Small intestine (tissue), 7 donors: ENCODE measurements around the gene FRMD4B. TPM values are rescaled to one million over a fixed set of nuclear protein-coding genes. Genes with fewer than 3 reads are reported as not detected.

Experiments
- DNase-seq, 2 donors: peaks; one replicate each; pipeline versions ENCODE4 v3.0.0 to v3.0.0-alpha.2; 2013
- FAIRE-seq: peaks from 2 replicates; lab custom pipeline; 2012; peaks lifted over from hg19 to GRCh38; lab: Jason Lieb, UNC
- H3K27ac ChIP-seq, 3 donors: one replicate each; pipeline ENCODE4 v1.5.1; 2013; ENCODE audit warnings: low read length in 2 of 3, mild to moderate bottlenecking in 2 of 3, control low read depth in 1 of 3, inconsistent platforms in 1 of 3, low read depth in 1 of 3, moderate library complexity in 1 of 3
- H3K27me3 ChIP-seq, 3 donors: one replicate each; pipeline ENCODE4 v1.6.1; 2013; ENCODE audit warnings: low read length in 3 of 3, inconsistent platforms in 1 of 3; ENCODE audit not compliant: control insufficient read depth in 3 of 3, insufficient read depth in 3 of 3
- H3K36me3 ChIP-seq, 3 donors: one replicate each; pipeline ENCODE4 v1.6.1; 2013; ENCODE audit warnings: low read length in 3 of 3, inconsistent platforms in 1 of 3, low read depth in 1 of 3, mild to moderate bottlenecking in 1 of 3, moderate library complexity in 1 of 3; ENCODE audit not compliant: control insufficient read depth in 3 of 3, insufficient read depth in 2 of 3
- H3K4me1 ChIP-seq, 3 donors: one replicate each; pipeline ENCODE4 v1.6.1; 2013; ENCODE audit warnings: low read length in 2 of 3, inconsistent platforms in 1 of 3, low read depth in 1 of 3, mild to moderate bottlenecking in 1 of 3, moderate library complexity in 1 of 3; ENCODE audit not compliant: control insufficient read depth in 3 of 3, insufficient read depth in 2 of 3
- H3K4me3 ChIP-seq, 3 donors: one replicate each; pipeline ENCODE4 v1.5.1; 2013; ENCODE audit warnings: low read length in 3 of 3, control low read depth in 1 of 3, inconsistent platforms in 1 of 3, low read depth in 1 of 3, mild to moderate bottlenecking in 1 of 3, moderate library complexity in 1 of 3
- H3K9me3 ChIP-seq, 2 donors: one replicate each; pipeline ENCODE4 v1.6.1; 2013; ENCODE audit warnings: low read depth in 1 of 2, low read length in 1 of 2; ENCODE audit not compliant: control insufficient read depth in 2 of 2, insufficient read depth in 1 of 2
- WGBS, 3 donors: extraction: QIAGEN DNeasy Blood & Tissue Kit; methylation state at CpG; one replicate each; pipeline ENCODE4 v1.1.7; 2013; 5-methylcytosine and 5-hydroxymethylcytosine counted together
- polyA plus RNA-seq, 4 donors: library from polyadenylated mRNA; stranded (reverse) in 3 of 4; unstranded in 1 of 4; fragments of 200-250 nt in 3 of 4; fragments of 120-200 nt in 1 of 4; gene quantifications; one replicate each; pipeline versions ENCODE4 v1.2.1 to v1.2.3, GENCODE V29; 2013
- donor health status: healthy with polysubstance abuse.
- donor health status: control.
- donor health status: control.
- donor health status: Bipolar disorder and iron deficiency.
- donor health status: healthy.

The FRMD4B gene
- polyA plus RNA-seq, 4 donors = 5.6 to 16.3 (median 8.4) TPM

- H3K27ac ChIP-seq = no peak overlapping the region
- no peak for FAIRE-seq
Observed at GRCh38 chr3:69174871-69175737, 210.8 kb downstream of the FRMD4B start.

GRCh38 chr3:69174445-69174844 lies 211.4 kb downstream of the FRMD4B start:
- Histone ChIP-seq H3K36me3 (peaks cover 0 to 12% (median 4%) of the 10 kb centered on the region in 3 donors), H3K27ac (no peak overlapping the region), H3K9me3 (no peaks in the 10 kb centered on the region), H3K4me3 (no peak overlapping the region), H3K4me1 (peaks cover 4 to 20% (median 5%) of the 10 kb centered on the region in 3 donors), H3K27me3 (no peaks in the 10 kb centered on the region)
- 63 to 85% (median 82%) methylated on average over 2 of the region's 2 CpGs for WGBS, 3 donors
- DNase-seq = no peak
- no peak for FAIRE-seq

More at GRCh38 chr3:69174871-69175737, 210.8 kb downstream of the FRMD4B start:
- DNase-seq = no peak
- 57 to 80% (median 66%) methylated on average over 4 of the region's 4 CpGs for WGBS, 3 donors
- Histone ChIP-seq H3K4me1 (peaks cover 4 to 26% (median 7%) of the 10 kb centered on the region in 3 donors), H3K9me3 (no peaks in the 10 kb centered on the region), H3K36me3 (peaks cover 0 to 12% (median 4%) of the 10 kb centered on the region in 3 donors), H3K27me3 (no peaks in the 10 kb centered on the region), H3K4me3 (no peak overlapping the region)

GRCh38 chr3:69172058-69172457 lies 213.8 kb downstream of the FRMD4B start:
- no peaks in the 10 kb centered on the region for H3K4me1 ChIP-seq
- no peak overlapping the region for H3K27ac ChIP-seq
- H3K9me3 ChIP-seq = no peaks in the 10 kb centered on the region
- FAIRE-seq = no peak
- no peak overlapping the region for H3K4me3 ChIP-seq
- 26 to 64% (median 41%) methylated on average over 1 of the region's 1 CpG for WGBS, 3 donors
- DNase-seq = no peak
- no peaks in the 10 kb centered on the region for H3K27me3 ChIP-seq
- H3K36me3 ChIP-seq = peaks cover 0 to 11% (median 4%) of the 10 kb centered on the region in 3 donors

- H3K9me3 ChIP-seq = no peaks in the 10 kb centered on the region
- no peak for FAIRE-seq
- no peaks in the 10 kb centered on the region for H3K27me3 ChIP-seq
- WGBS, 3 donors = 96 to 100% (median 100%) methylated on average over 1 of the region's 1 CpG
- DNase-seq = no peak
- no peak overlapping the region for H3K4me3 ChIP-seq
- no peak overlapping the region for H3K27ac ChIP-seq
- H3K4me1 ChIP-seq = no peaks in the 10 kb centered on the region
- H3K36me3 ChIP-seq = peaks cover 0 to 5% (median 0%) of the 10 kb centered on the region in 3 donors
Observed at GRCh38 chr3:69166446-69166845, 219.4 kb downstream of the FRMD4B start.

GRCh38 chr3:69165744-69166143 lies 220.1 kb downstream of the FRMD4B start:
- Histone ChIP-seq H3K4me1 (no peaks in the 10 kb centered on the region), H3K9me3 (no peaks in the 10 kb centered on the region), H3K27me3 (no peaks in the 10 kb centered on the region), H3K27ac (no peak overlapping the region), H3K36me3 (peaks cover 0 to 5% (median 0%) of the 10 kb centered on the region in 3 donors), H3K4me3 (no peak overlapping the region)
- FAIRE-seq = no peak
- 96 to 100% (median 97%) methylated on average over 4 of the region's 4 CpGs for WGBS, 3 donors
- DNase-seq = no peak

- no peak for DNase-seq
- no peaks in the 10 kb centered on the region for H3K9me3 ChIP-seq
- no peaks in the 10 kb centered on the region for H3K27me3 ChIP-seq
- no peaks in the 10 kb centered on the region for H3K4me1 ChIP-seq
- no peak for FAIRE-seq
- no peak overlapping the region for H3K4me3 ChIP-seq
- peaks cover 0 to 3% (median 0%) of the 10 kb centered on the region in 3 donors for H3K36me3 ChIP-seq
- H3K27ac ChIP-seq = no peak overlapping the region
Observed at GRCh38 chr3:69164296-69164695, 221.6 kb downstream of the FRMD4B start.

- Histone ChIP-seq H3K27ac (no peak overlapping the region), H3K27me3 (no peaks in the 10 kb centered on the region), H3K4me1 (no peaks in the 10 kb centered on the region), H3K4me3 (no peak overlapping the region), H3K36me3 (no peaks in the 10 kb centered on the region), H3K9me3 (no peaks in the 10 kb centered on the region)
- DNase-seq = no peak
- WGBS, 3 donors = 92 to 97% (median 95%) methylated on average over 2 of the region's 2 CpGs
- FAIRE-seq = no peak
Observed at GRCh38 chr3:69162308-69162980, 223.4 kb downstream of the FRMD4B start.

GRCh38 chr3:69161587-69162307 lies 224.1 kb downstream of the FRMD4B start:
- Histone ChIP-seq H3K9me3 (no peaks in the 10 kb centered on the region), H3K4me3 (no peak overlapping the region), H3K36me3 (no peaks in the 10 kb centered on the region), H3K27ac (no peak overlapping the region), H3K4me1 (no peaks in the 10 kb centered on the region), H3K27me3 (no peaks in the 10 kb centered on the region)
- DNase-seq (peak; percentile 56 to 60), FAIRE-seq (peak; percentile 84)
- WGBS, 3 donors = 39 to 42% (median 39%) methylated on average over 5 of the region's 5 CpGs
